Measurements from ENCODE around the gene DSCAM.
A peak's percentile ranks its signal among the peaks of the same experiment; 100 is the strongest.

The DSCAM gene

DNA sequence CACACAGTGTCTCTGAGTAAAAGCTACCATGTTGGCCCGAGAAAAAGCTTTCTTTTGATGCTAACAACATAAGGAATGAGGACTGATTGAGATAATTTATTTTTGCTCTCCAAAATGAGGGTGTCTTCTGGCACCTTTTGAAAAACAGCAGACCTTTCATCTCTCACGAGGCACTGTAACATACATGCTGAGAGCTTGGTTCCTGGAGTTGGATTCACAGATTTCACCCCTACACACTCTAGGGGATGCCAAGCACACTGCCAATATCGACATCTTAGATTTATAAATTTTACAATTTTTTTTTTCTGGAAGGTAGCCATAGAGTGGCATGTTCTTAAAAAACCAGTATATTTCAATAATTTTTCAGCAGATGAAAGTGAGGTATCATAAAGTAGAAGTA, 408.3 kb downstream of the DSCAM start:
- DNase-seq, result no peak

DNA sequence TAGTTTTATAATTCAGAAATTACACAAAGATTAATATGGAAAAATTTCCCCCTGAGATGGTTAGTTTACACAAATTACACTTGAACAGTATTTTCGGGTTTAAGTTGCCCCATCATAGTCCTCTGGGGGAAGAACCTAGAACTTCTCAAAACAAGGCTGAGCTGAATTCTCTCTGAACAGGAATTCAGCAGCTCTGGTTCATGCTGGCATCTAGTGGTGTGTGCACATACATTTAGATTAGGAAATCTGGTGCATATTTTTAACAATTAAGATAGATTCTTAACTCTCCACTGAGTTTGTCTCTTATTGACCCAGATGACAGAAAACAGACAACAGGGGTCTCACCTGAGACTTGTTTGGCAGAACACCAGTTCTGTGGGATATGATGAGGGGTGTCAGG, 410.7 kb downstream of the DSCAM start:
- no peak for DNase-seq

DNA sequence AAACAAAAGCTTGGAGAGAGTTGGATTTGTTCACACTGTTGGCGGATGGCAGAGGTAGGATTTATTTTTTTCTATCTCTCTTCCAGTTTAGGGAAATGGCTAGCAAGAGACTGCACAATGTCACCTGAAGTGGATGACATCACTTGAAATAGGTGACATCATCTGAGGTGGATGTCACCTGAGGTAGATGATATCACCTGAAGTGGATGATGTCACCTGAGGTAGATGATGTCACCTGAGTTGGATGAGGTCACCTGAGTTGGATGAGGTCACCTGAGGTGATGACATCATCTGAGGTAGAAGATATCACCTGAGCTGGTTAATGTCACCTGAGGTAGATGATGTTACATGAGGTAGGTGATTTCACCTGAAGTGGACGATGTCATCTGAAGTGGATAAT, 413.4 kb downstream of the DSCAM start:
- no peak for DNase-seq

DNA sequence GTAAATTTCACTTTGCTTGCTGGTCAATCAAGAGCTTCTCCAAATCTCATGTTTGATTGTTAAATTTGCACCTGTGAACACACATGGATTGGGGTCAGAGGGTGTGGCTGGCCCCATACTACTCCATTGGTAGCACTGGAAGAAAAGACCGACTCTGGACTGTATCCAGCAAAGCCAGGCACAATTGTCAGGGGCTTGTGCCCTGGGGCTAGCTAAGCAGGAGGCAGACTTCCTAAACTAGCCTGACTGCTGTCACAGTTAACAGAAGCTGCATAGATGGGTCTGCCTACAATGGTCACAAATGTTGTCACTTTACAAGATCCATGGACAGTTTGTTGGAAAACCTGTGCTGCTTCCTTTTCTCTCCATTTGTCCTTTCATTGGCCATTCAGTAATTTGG, 421.0 kb downstream of the DSCAM start:
- DNase-seq, result no peak

- no peak for DNase-seq
Observed at GRCh38 chr21:40422896-40423635, 423.9 kb downstream of the DSCAM start.

DNA sequence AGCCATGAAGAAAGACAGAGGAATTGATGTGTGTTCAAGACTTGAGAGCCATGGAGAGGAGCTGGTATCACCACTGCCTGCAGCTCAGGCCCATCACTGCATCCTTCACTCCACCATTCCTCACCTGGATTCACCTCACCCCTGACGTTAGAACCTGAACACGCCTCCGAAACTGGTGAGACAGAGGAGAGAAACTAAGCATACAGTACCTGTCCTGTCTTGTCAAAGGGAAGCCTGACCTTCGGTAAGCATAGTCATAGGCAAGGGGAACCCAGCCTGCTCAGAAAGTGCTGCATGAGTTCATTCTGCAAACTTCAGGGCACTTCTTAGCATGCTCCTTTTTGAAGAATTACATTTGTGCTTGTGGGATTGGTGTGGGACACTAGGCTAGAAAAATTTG, 425.8 kb downstream of the DSCAM start:
- DNase-seq, result no peak

- DNase-seq, result no peak
Observed at GRCh38 chr21:40416572-40416971, 430.4 kb downstream of the DSCAM start.

DNA sequence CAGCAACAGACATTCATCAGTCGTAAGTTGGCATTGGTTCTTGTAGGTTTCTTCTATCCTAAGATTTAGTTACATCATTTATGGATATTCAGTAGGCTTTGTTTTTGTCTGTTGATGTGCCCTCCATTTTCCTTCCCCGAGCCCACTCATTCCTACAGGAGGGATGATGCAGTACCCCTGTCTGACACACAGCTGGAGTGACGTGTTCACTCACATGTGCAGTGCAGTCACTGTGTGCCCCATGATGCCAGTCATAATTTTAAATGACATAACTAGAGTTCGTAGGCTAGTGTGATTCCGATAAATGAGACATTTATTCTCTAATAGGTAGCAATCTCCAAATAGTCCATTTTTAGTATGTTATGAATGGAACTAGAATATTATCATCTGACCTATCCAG, 438.4 kb downstream of the DSCAM start:
- no peak for DNase-seq

DNA sequence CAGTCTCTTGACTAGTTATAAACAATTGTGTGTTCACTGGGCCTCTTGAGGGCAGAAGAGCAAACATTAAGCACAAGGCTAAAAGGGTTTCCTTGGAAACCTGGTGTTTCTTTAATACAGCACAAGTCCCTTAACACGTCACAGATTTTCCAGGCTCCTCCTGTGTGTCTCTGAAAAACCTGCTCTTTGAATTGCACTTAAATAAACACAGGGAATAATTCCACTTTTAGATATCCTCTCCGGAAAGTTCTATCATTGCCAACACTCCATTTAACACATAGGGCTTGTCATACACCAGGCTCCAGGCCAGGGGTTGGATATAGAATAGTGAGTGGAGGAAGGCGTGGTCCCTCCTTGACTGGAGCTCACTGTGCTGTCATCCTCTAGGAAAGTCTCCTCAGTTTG, 442.6 kb downstream of the DSCAM start:
- DNase-seq, result peak in 1 of 2 experiments; percentile 48

- no peak for DNase-seq
Observed at GRCh38 chr21:40402884-40403582, 443.9 kb downstream of the DSCAM start.

DNA sequence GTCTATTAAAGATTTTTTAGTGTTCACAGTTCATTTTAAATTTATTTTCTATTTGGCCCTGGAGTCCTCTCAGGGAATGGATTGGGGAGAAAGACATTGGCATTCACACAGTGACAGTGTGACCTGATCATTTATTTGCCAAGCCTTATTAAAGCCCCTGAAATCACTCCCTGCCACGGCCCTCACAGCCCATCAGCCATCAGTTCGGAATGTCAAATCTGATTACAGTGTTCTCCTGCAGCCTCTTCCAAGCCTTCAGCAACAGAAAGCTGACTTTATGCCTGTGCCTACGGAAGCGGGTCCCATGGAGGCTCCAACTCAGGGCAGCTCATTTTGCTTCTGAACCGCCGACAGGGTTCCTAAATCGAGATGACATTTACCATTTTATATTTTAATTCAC, 451.2 kb downstream of the DSCAM start:
- DNase-seq, result no peak

- DNase-seq, result no peak
Observed at GRCh38 chr21:40393066-40393465, 453.9 kb downstream of the DSCAM start.

DNA sequence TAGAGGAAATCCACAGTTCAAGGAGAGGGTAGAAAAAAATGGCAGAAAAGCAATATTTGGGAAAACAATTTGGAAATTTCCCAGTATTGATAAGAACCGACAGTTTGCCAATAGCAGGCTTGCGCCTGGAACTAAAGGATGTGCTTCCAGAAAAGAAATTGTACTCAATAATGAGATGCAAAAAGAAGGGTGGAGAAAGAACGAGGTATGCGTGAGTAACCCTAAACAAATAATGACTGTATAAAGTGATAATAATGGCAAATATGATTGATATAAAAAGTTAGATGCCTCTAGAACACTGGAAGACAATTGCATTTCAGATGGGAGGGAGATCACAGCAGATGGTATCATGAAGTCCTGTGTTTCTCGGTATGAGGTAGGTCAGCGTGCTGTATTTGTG, 458.9 kb downstream of the DSCAM start:
- DNase-seq, result no peak

DNA sequence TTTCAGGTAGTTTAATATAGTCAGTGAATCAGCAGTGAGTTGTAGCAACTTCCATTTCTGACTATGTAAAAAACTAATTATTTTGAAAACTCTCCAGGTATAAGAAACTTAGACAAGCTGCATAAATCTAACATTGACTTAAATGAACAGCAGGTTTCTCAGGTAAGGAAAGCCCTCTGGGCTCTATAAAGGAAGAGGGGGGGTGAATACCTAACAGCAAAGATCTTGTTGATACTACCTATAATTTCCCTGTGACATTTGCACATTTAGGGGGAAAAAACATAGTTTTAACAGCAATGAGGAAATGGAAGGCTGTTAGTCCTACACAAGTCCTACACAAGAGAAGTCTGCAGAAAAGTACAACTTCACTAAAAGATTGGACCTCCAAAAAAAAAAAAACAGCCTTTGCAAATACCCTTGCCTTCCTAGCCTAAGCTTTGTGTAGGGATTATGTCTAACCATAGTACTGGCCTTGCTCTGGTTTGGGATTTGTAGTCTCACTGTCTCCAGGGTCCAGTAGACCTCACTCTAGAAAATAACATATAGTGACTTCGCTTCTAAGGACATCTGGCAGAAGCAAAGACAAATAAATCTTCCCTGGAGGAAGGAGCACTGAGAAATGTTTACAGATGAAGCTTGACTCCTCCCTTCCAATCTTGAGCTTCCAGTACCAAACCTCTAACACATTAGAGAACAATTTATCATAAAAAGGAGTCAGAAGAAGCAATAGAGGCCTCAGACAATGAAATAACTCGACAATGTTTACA, 459.8 kb downstream of the DSCAM start:
- DNase-seq, result no peak

- no peak for DNase-seq
Observed at GRCh38 chr21:40386294-40386911, 460.6 kb downstream of the DSCAM start.

DNA sequence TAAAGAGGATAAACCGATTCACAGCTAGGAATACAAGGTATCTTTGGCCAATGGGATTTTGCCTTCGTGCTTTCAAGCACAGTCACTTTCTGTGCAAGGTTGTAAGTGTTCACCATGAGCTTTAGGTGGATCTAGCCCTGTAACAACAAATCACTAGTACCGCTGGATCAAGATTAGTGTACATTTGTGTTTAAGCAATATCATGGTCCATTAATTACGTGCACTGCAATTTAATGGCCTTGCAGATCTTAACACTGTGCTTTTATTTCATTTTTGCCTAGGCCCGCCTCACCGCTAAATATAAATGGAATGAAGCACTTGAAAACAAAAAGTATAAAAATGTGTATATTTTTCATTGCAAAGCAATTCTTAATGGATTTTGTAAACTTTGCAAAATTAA, 461.1 kb downstream of the DSCAM start:
- no peak for DNase-seq

- DNase-seq, result no peak
Observed at GRCh38 chr21:40383951-40384350, 463.0 kb downstream of the DSCAM start.

DNA sequence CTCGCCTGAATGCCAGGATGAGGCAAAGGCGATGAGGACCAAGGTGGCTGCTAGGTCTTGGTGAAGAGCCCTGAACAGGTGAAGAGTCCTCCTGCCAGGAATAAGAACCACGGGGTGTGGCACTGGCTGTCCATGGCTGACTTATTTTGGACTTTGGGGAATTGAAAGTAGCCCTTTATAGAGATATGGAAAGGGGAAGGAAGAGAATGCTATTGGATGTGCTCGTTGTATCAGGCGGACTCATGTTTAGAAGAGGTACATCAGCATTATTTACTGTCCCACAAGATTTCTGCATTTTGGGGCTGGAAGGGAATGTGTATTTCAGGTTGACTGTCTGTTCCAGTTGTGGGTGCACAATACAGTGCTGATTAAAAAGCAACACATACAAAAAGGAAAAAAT, 465.8 kb downstream of the DSCAM start:
- DNase-seq, result no peak

DNA sequence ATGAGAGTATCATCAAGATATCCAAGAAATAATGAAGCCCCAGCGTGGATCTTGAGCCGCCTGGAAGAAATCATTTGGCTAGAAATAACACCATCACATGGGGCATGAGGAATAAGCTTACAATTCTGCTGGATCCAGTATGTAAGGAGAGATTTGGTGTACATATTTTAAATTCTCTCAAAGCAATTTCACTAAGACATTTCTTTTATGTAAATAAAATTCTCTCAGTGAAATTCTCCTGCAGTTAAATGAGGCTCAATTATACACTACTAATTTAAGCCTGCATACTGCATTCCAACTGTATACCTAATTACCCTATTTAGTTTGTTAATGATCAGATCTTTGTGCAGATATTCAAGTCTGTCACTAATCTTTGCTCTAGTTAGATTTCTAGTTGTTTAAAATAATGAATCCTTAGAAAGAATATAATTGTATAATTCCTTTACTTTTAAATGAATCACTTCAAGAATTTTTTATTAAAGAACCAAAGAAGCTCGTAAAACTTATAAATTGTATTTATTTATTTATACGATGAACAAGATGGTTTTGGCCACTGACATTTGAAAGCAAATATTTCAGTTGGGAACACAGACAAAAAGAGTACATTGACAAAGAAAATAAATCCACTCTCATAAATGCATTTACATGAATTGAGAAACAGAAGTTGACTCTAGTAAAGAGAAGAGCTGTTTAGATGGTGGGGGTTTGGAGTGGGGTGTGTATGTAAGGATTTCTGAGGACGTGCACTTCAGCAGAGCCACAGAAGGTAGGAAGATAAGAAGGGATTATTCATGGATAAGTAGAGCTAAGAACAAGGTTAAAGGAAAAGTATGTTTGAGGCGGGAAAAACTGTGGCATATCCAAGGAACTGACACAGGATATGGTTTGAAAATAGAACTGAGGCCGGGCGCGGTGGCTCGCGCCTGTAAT, 466.8 kb downstream of the DSCAM start:
- DNase-seq, result no peak

GRCh38 chr21:40377135-40377534, 469.8 kb downstream of the DSCAM start:
- no peak for DNase-seq

DNA sequence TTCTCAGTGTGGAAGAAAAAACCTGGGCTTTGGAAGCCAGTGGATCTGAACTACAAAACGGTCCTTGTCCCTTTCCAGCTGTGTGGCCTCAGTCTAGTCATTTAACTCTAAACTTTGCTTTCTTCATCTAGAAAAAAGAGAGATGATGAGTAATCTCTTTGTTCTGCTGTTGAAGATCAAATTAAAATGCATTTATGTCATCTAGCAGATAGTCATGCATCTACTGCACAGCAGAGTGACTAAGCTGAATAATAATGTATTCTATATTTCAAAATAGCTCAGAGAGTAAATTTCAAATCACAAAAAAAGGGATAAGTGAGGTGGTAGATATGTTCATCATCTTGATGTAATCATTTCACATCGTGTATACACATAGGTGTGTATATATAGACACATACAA, 473.2 kb downstream of the DSCAM start:
- no peak for DNase-seq

DNA sequence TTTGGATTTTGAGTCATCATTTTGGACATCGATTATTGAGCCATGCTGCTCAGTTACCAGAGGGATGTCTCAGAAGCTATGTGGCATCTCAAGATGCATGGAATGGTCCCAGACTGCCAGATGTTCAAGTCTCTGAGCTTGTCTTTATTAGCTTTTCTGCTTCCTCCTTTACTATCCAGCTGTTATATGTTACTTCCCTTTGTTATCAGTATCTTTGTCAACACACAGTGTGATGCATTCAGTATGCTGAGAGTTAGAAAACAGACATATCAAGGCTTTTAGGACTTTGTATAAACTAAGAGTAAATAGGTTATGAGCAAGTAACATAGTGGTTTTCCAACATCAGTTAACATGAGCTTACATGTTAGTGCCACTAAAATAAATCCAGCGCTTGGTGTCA, 474.5 kb downstream of the DSCAM start:
- DNase-seq, result no peak
